ENCODE data around the gene VANGL2. TPM values are rescaled to one million over a fixed set of nuclear protein-coding genes. Genes with fewer than 3 reads are reported as not detected.

VANGL2 gene
- polyA plus RNA-seq, 1 donor from 2014 or later = 22.6 TPM

GRCh38 chr1:160369087-160369486 is 31.3 kb upstream of the VANGL2 start:
- no peaks in the 10 kb centered on the region for H3K9me2 ChIP-seq (ENCODE audit: insufficient read depth, low read length)
- H3K4me3 ChIP-seq (ENCODE audit: low read length) = no peak overlapping the region
- H3K4me2 ChIP-seq (ENCODE audit: low read length) = no peak overlapping the region
- no peak overlapping the region for H2AFZ ChIP-seq (ENCODE audit: low read depth, low read length)
- H4K20me1 ChIP-seq (ENCODE audit: insufficient read depth) = no peaks in the 10 kb centered on the region
- H3K79me2 ChIP-seq (replicated peaks; ENCODE audit: insufficient read depth, low read length) = no peaks in the 10 kb centered on the region
- no peak overlapping the region for H3K27ac ChIP-seq (ENCODE audit: low read length)
- no peak overlapping the region for H3K9ac ChIP-seq (ENCODE audit: low read length)
- H3F3A ChIP-seq (ENCODE audit: insufficient read depth, low read length, poor library complexity, severe bottlenecking) = no peaks in the 10 kb centered on the region
- no peaks in the 10 kb centered on the region for H3K36me3 ChIP-seq (ENCODE audit: insufficient read depth, low read length)
- TF ChIP-seq POLR2AphosphoS5 (IDR thresholded peaks at IDR 0.05) = no peak
- TF ChIP-seq MXI1 (conservative IDR thresholded peaks at IDR 0.05; ENCODE audit: poor library complexity, severe bottlenecking) = no peak
- no peak for TF ChIP-seq REST (IDR thresholded peaks at IDR 0.05; ENCODE audit: borderline replicate concordance)
- H3K9me3 ChIP-seq (ENCODE audit: low read length) = no peaks in the 10 kb centered on the region
- no peaks in the 10 kb centered on the region for H3K27me3 ChIP-seq (ENCODE audit: insufficient read depth, low read depth, low read length)

- Histone ChIP-seq H3K36me3 (ENCODE audit: insufficient read depth, low read length) (no peaks in the 10 kb centered on the region), H3K9ac (ENCODE audit: low read length) (no peak overlapping the region), H3K4me2 (ENCODE audit: low read length) (no peak overlapping the region), H2AFZ (ENCODE audit: low read depth, low read length) (no peak overlapping the region), H3K27me3 (ENCODE audit: insufficient read depth, low read depth, low read length) (no peaks in the 10 kb centered on the region), H3K4me3 (ENCODE audit: low read length) (no peak overlapping the region), H3K9me2 (ENCODE audit: insufficient read depth, low read length) (no peaks in the 10 kb centered on the region), H3K9me3 (ENCODE audit: low read length) (no peaks in the 10 kb centered on the region), H3K27ac (ENCODE audit: low read length) (no peak overlapping the region), H4K20me1 (ENCODE audit: insufficient read depth) (no peaks in the 10 kb centered on the region), H3K79me2 (replicated peaks; ENCODE audit: insufficient read depth, low read length) (no peaks in the 10 kb centered on the region), H3F3A (ENCODE audit: insufficient read depth, low read length, poor library complexity, severe bottlenecking) (no peaks in the 10 kb centered on the region)
- TF ChIP-seq REST (IDR thresholded peaks at IDR 0.05; ENCODE audit: borderline replicate concordance) (no peak), MXI1 (conservative IDR thresholded peaks at IDR 0.05; ENCODE audit: poor library complexity, severe bottlenecking) (no peak), EZH2 (IDR thresholded peaks at IDR 0.05; ENCODE audit: borderline replicate concordance, insufficient read depth, low read length, poor library complexity, severe bottlenecking) (no peak), CTCF (IDR thresholded peaks at IDR 0.05; ENCODE audit: poor library complexity, severe bottlenecking) (no peak), SMC3 (conservative IDR thresholded peaks at IDR 0.05; ENCODE audit: poor library complexity) (no peak), TAF1 (IDR thresholded peaks at IDR 0.05; ENCODE audit: low read depth) (no peak), EP300 (conservative IDR thresholded peaks at IDR 0.05; ENCODE audit: poor library complexity, severe bottlenecking) (no peak), RAD21 (conservative IDR thresholded peaks at IDR 0.05) (no peak), POLR2AphosphoS5 (IDR thresholded peaks at IDR 0.05) (no peak)
Observed at GRCh38 chr1:160370561-160371345, 29.6 kb upstream of the VANGL2 start.

Measured in neural cell (in vitro differentiated cells).